PC-3 (cell line): Measurements from ENCODE around the gene HNRNPL. TPM values are rescaled to one million over a fixed set of nuclear protein-coding genes. Genes with fewer than 3 reads are reported as not detected.

Source experiments
- ATAC-seq: fragments of 200-7000 bp; cut with Tn5 transposase; 2 replicates; pipeline ENCODE4 v1.9.1; 2020; ENCODE audit warnings: mild to moderate bottlenecking, moderate library complexity
- BruUV-seq: library from RNA; stranded (reverse); fragments of 400-500 nt; replicated peaks from 2 replicates; lab custom pipeline; 2021; lab: Mats Ljungman, UMichigan
- CTCF ChIA-PET: fragments of 300-600 bp; sonication (Branson Sonifier 250); formaldehyde crosslinking; loops from one replicate; lab custom pipeline; 2022; ENCODE audit warnings: antibody characterized with exemption; lab: Charles Lee
- POLR2A ChIA-PET: fragments of 300-600 bp; sonication (Branson Sonifier 250); formaldehyde crosslinking; loops from one replicate; lab custom pipeline; 2022; ENCODE audit warnings: antibody characterized with exemption; ENCODE audit not compliant: unreplicated experiment; lab: Charles Lee
- DNase-seq: peaks from one replicate; pipeline ENCODE4 v3.0.0-alpha.2; 2015
- H2AFZ ChIP-seq: fragments of 300-600 bp; sonication (generic); 2 replicates; pipeline ENCODE4 v1.6.0; 2016; ENCODE audit warnings: antibody characterized with exemption, low read length
- H3F3A ChIP-seq: fragments of 300-600 bp; sonication (generic); one replicate; pipeline ENCODE4 v1.6.0; 2017; ENCODE audit warnings: antibody characterized with exemption, low read length, control low read depth, mild to moderate bottlenecking; ENCODE audit not compliant: unreplicated experiment
- H3K27ac ChIP-seq: fragments of 300-600 bp; sonication (generic); 2 replicates; pipeline ENCODE4 v1.5.1; 2016; ENCODE audit warnings: mild to moderate bottlenecking, low read length
- H3K27me3 ChIP-seq: fragments of 300-600 bp; sonication (generic); 2 replicates; pipeline ENCODE4 v1.6.1; 2016; ENCODE audit warnings: low read length, mixed read lengths
- H3K36me3 ChIP-seq: fragments of 300-600 bp; sonication (generic); 2 replicates; pipeline ENCODE4 v1.6.1; 2016; ENCODE audit warnings: low read depth, mixed run types, low read length, mixed read lengths
- H3K4me1 ChIP-seq: fragments of 300-600 bp; sonication (generic); 2 replicates; pipeline ENCODE4 v1.5.1; 2016; ENCODE audit warnings: low read length; ENCODE audit not compliant: insufficient read depth
- H3K4me2 ChIP-seq: fragments of 300-600 bp; sonication (generic); 2 replicates; pipeline ENCODE4 v1.6.0; 2016; ENCODE audit warnings: low read length
- H3K4me3 ChIP-seq: fragments of 300-600 bp; sonication (generic); 2 replicates; pipeline ENCODE4 v1.5.1; 2016; ENCODE audit warnings: mild to moderate bottlenecking, low read length, mixed read lengths
- H3K79me2 ChIP-seq: fragments of 300-600 bp; sonication (generic); 2 replicates; pipeline ENCODE4 v1.6.1; 2017; ENCODE audit warnings: low read length, mixed read lengths
- H3K9ac ChIP-seq: fragments of 300-600 bp; sonication (generic); 2 replicates; pipeline ENCODE4 v1.6.0; 2016; ENCODE audit warnings: mild to moderate bottlenecking, low read length
- H3K9me2 ChIP-seq: fragments of 300-600 bp; sonication (generic); replicated peaks from 2 replicates; pipeline ENCODE4 v1.6.1; 2016; ENCODE audit warnings: mixed run types, low read length, mixed read lengths
- H3K9me3 ChIP-seq: fragments of 300-600 bp; sonication (generic); 2 replicates; pipeline ENCODE4 v1.6.1; 2016; ENCODE audit warnings: low read length, mixed read lengths
- H4K20me1 ChIP-seq: fragments of 300-600 bp; sonication (generic); 2 replicates; pipeline ENCODE4 v1.6.1; 2016; ENCODE audit warnings: low read length, mixed read lengths
- CTCF ChIP-seq: fragments of 300-600 bp; sonication (generic); conservative IDR thresholded peaks from 2 replicates; pipeline ENCODE4 v1.5.1; 2017; ENCODE audit warnings: antibody characterized with exemption, low read depth, mild to moderate bottlenecking, low read length
- EZH2 ChIP-seq: fragments of 300-600 bp; sonication (generic); IDR thresholded peaks from one replicate; pipeline ENCODE4 v1.6.1; 2017; ENCODE audit warnings: antibody characterized with exemption, mild to moderate bottlenecking, low read length; ENCODE audit not compliant: unreplicated experiment
- EZH2phosphoT487 ChIP-seq: fragments of 300-600 bp; sonication (generic); IDR thresholded peaks from 2 replicates; pipeline ENCODE4 v1.6.1; 2018; ENCODE audit warnings: mild to moderate bottlenecking, antibody characterized with exemption, low read length, borderline replicate concordance
- intact Hi-C: fragments of 100-400 bp; cut with micrococcal nuclease; formaldehyde crosslinking; loops from 2 replicates; pipeline ENCODE4 v1.9.0; 2023
- total RNA-seq: library from RNA; depleted of rRNA; stranded (reverse); fragments of >200 nt; gene quantifications from 2 replicates; pipeline ENCODE4 v1.2.3, GENCODE V29; 2014

The HNRNPL gene
- total RNA-seq, 1 experiment from 2014 or later: 315 TPM

- no peak for DNase-seq
- H3K27ac ChIP-seq: no peak overlapping the region
- TF ChIP-seq CTCF (no peak), EZH2 (no peak), EZH2phosphoT487 (no peak)
Observed at GRCh38 chr19:38844093-38844686, 5.6 kb downstream of the HNRNPL start.

GRCh38 chr19:38843175-38843758 lies 6.5 kb downstream of the HNRNPL start:
- peaks cover 30% of the 10 kb centered on the region for H3K4me1 ChIP-seq
- peaks cover 72% of the 10 kb centered on the region for H3K36me3 ChIP-seq
- no peak overlapping the region for H3K4me2 ChIP-seq
- H3F3A ChIP-seq: peaks cover 14% of the 10 kb centered on the region
- H3K79me2 ChIP-seq: peaks cover 69% of the 10 kb centered on the region
- intact Hi-C loops: no loop called here
- CTCF ChIA-PET: no interaction called here
- H3K27me3 ChIP-seq: no peaks in the 10 kb centered on the region
- H3K9ac ChIP-seq: no peak overlapping the region
- peaks cover 32% of the 10 kb centered on the region; the same call in 1 of the 2 replicates for H4K20me1 ChIP-seq
- H3K4me3 ChIP-seq: no peak overlapping the region
- H3K9me2 ChIP-seq: no peaks in the 10 kb centered on the region
- POLR2A ChIA-PET: no interaction called here
- DNase-seq: no peak
- TF ChIP-seq EZH2phosphoT487: no peak
- TF ChIP-seq CTCF: no peak
- no TSS peak for BruUV-seq
- no peak overlapping the region for H3K27ac ChIP-seq
- ATAC-seq: no peak
- H2AFZ ChIP-seq: no peak overlapping the region
- no peaks in the 10 kb centered on the region for H3K9me3 ChIP-seq

More at GRCh38 chr19:38844093-38844686, 5.6 kb downstream of the HNRNPL start:
- Histone ChIP-seq H4K20me1 (peaks cover 39% of the 10 kb centered on the region; the same call in 1 of the 2 replicates), H3K9me2 (no peaks in the 10 kb centered on the region), H3K4me2 (no peak overlapping the region), H3K4me3 (no peak overlapping the region), H2AFZ (no peak overlapping the region), H3F3A (peaks cover 9% of the 10 kb centered on the region), H3K9ac (no peak overlapping the region), H3K36me3 (peaks cover 71% of the 10 kb centered on the region), H3K27me3 (no peaks in the 10 kb centered on the region), H3K79me2 (peaks cover 78% of the 10 kb centered on the region), H3K4me1 (peaks cover 29% of the 10 kb centered on the region), H3K9me3 (no peaks in the 10 kb centered on the region)
- BruUV-seq: no TSS peak
- no peak for ATAC-seq
- POLR2A ChIA-PET: no interaction called here
- CTCF ChIA-PET: no interaction called here
- intact Hi-C loops: no loop called here
